Measurements from ENCODE around the gene PLIN4. TPM values are rescaled to one million over a fixed set of nuclear protein-coding genes. Genes with fewer than 3 reads are reported as not detected.
"Not testable (repeated sequence)": the region's sequence is repeated elsewhere in the genome, so short reads cannot be mapped to it uniquely, and the experiment has no call there.

The PLIN4 gene
- total and polyA plus RNA-seq, 2 donors (not counting 1 experiment from before 2014, with no cell fraction given): 0.07 to 5.3 TPM

- Histone ChIP-seq H4K20me1 (ENCODE audit: control insufficient read depth, extremely low read depth, insufficient read depth, low read length) (no peaks in the 10 kb centered on the region), H3K4me1 (ENCODE audit: control insufficient read depth, extremely low read depth, insufficient read depth, low read length) (no peaks in the 10 kb centered on the region), H3K4me2 (ENCODE audit: extremely low read depth, insufficient read depth, low read length) (no peak overlapping the region), H3K9me3 (ENCODE audit: control insufficient read depth, insufficient read depth, low read depth, low read length) (no peaks in the 10 kb centered on the region), H3K36me3 (ENCODE audit: control insufficient read depth, insufficient read depth, low read length) (no peaks in the 10 kb centered on the region), H3K4me3 (replicated peaks in 1 of 4; ENCODE audit: control extremely low read depth in 1 of 4, insufficient read depth in 1 of 4, low read depth in 3 of 4, low read length in 4 of 4) (no peak overlapping the region), H3K27me3 (ENCODE audit: control insufficient read depth, insufficient read depth, low read length) (no peaks in the 10 kb centered on the region), H2AFZ (ENCODE audit: low read length) (no peak overlapping the region), H3K27ac (ENCODE audit: insufficient read depth, low read length) (no peak overlapping the region), H3K79me2 (ENCODE audit: control insufficient read depth, insufficient read depth, low read length) (no peaks in the 10 kb centered on the region), H3K9ac (ENCODE audit: insufficient read depth, low read length) (no peak overlapping the region)
- TF ChIP-seq CTCF (conservative IDR thresholded peaks at IDR 0.05 in 1 of 2, IDR thresholded peaks at IDR 0.05 in 1 of 2; ENCODE audit: low read depth in 1 of 2, low read length in 2 of 2): no peak
- no peak for TF ChIP-seq EZH2 (IDR thresholded peaks at IDR 0.05; ENCODE audit: low read length, missing control alignments)
- DNase-seq (ENCODE audit: low read depth in 2 of 2): no peak
Measured at GRCh38 chr19:4543842-4544647, 25.8 kb upstream of the PLIN4 start.

- Histone ChIP-seq H3K27ac (ENCODE audit: insufficient read depth, low read length) (no peak overlapping the region), H3K36me3 (ENCODE audit: control insufficient read depth, insufficient read depth, low read length) (no peaks in the 10 kb centered on the region)
Measured at GRCh38 chr19:4542896-4543841, 24.9 kb upstream of the PLIN4 start.

GRCh38 chr19:4541806-4542145 is 23.5 kb upstream of the PLIN4 start:
- not testable (repeated sequence) for H3K27me3 ChIP-seq (ENCODE audit: control insufficient read depth, insufficient read depth, low read length); H3K36me3 ChIP-seq (ENCODE audit: control insufficient read depth, insufficient read depth, low read length); H3K4me3 ChIP-seq (replicated peaks in 1 of 4; ENCODE audit: control extremely low read depth in 1 of 4, insufficient read depth in 1 of 4, low read depth in 3 of 4, low read length in 4 of 4); H3K4me2 ChIP-seq (ENCODE audit: extremely low read depth, insufficient read depth, low read length); H3K4me1 ChIP-seq (ENCODE audit: control insufficient read depth, extremely low read depth, insufficient read depth, low read length); H3K9me3 ChIP-seq (ENCODE audit: control insufficient read depth, insufficient read depth, low read depth, low read length); H3K27ac ChIP-seq (ENCODE audit: insufficient read depth, low read length); DNase-seq (ENCODE audit: low read depth in 2 of 2); H4K20me1 ChIP-seq (ENCODE audit: control insufficient read depth, extremely low read depth, insufficient read depth, low read length); H3K79me2 ChIP-seq (ENCODE audit: control insufficient read depth, insufficient read depth, low read length); H2AFZ ChIP-seq (ENCODE audit: low read length); H3K9ac ChIP-seq (ENCODE audit: insufficient read depth, low read length)

More at GRCh38 chr19:4542896-4543841, 24.9 kb upstream of the PLIN4 start:
- Histone ChIP-seq H3K27me3 (ENCODE audit: control insufficient read depth, insufficient read depth, low read length) (no peaks in the 10 kb centered on the region), H4K20me1 (ENCODE audit: control insufficient read depth, extremely low read depth, insufficient read depth, low read length) (no peaks in the 10 kb centered on the region), H3K9ac (ENCODE audit: insufficient read depth, low read length) (no peak overlapping the region), H3K9me3 (ENCODE audit: control insufficient read depth, insufficient read depth, low read depth, low read length) (no peaks in the 10 kb centered on the region), H3K79me2 (ENCODE audit: control insufficient read depth, insufficient read depth, low read length) (no peaks in the 10 kb centered on the region), H3K4me2 (ENCODE audit: extremely low read depth, insufficient read depth, low read length) (no peak overlapping the region), H3K4me1 (ENCODE audit: control insufficient read depth, extremely low read depth, insufficient read depth, low read length) (no peaks in the 10 kb centered on the region), H2AFZ (ENCODE audit: low read length) (no peak overlapping the region), H3K4me3 (replicated peaks in 1 of 4; ENCODE audit: control extremely low read depth in 1 of 4, insufficient read depth in 1 of 4, low read depth in 3 of 4, low read length in 4 of 4) (no peak overlapping the region)
- TF ChIP-seq CTCF (conservative IDR thresholded peaks at IDR 0.05 in 1 of 2, IDR thresholded peaks at IDR 0.05 in 1 of 2; ENCODE audit: low read depth in 1 of 2, low read length in 2 of 2): no peak
- TF ChIP-seq EZH2 (IDR thresholded peaks at IDR 0.05; ENCODE audit: low read length, missing control alignments): no peak
- DNase-seq (ENCODE audit: low read depth in 2 of 2): no peak
